IMR-90 (cell line): ENCODE data around the gene KRTAP5-6. TPM values are rescaled to one million over a fixed set of nuclear protein-coding genes. Genes with fewer than 3 reads are reported as not detected.

Source experiments
- ATAC-seq: fragments of 200-7000 bp; cut with Tn5 transposase; 2 replicates; pipeline ENCODE4 v1.9.1; 2020; ENCODE audit warnings: low read depth, mild to moderate bottlenecking, moderate library complexity
- BruUV-seq: library from RNA; stranded (reverse); fragments of 400-500 nt; replicated peaks from 2 replicates; lab custom pipeline; 2021; lab: Mats Ljungman, UMichigan
- CTCF ChIA-PET: fragments of 300-600 bp; formaldehyde crosslinking; extraction: SDS; loops from one replicate; lab custom pipeline; 2021; ENCODE audit warnings: antibody characterized with exemption; lab: Yijun Ruan, JAX
- POLR2A ChIA-PET: fragments of 300-600 bp; sonication (Branson Sonifier 250); formaldehyde crosslinking; loops from one replicate; lab custom pipeline; 2022; ENCODE audit warnings: antibody characterized with exemption; ENCODE audit not compliant: unreplicated experiment; lab: Charles Lee
- DNase-seq: peaks from one replicate; pipeline ENCODE4 v3.0.0; 2013
- H2AFZ ChIP-seq: replicated peaks from 2 replicates; pipeline ENCODE3; 2013; ENCODE audit warnings: low read length, mild to moderate bottlenecking; ENCODE audit not compliant: poor library complexity
- H2AK5ac ChIP-seq: 2 replicates; pipeline ENCODE4 v1.6.1; 2013; ENCODE audit warnings: low read depth, low read length, inconsistent platforms
- H2AK9ac ChIP-seq: replicated peaks from 2 replicates; pipeline ENCODE3; 2013; ENCODE audit warnings: mild to moderate bottlenecking, low read depth, low read length, moderate library complexity; ENCODE audit not compliant: poor library complexity
- H2BK120ac ChIP-seq: 2 replicates; pipeline ENCODE4 v1.6.1; 2013; ENCODE audit warnings: low read depth, low read length, inconsistent platforms
- H2BK15ac ChIP-seq: 3 replicates; pipeline ENCODE4 v1.6.1; 2013; ENCODE audit warnings: low read depth, low read length, inconsistent platforms
- H2BK20ac ChIP-seq: 2 replicates; pipeline ENCODE4 v1.6.1; 2013; ENCODE audit warnings: low read depth, mild to moderate bottlenecking, inconsistent platforms, low read length, moderate library complexity
- H2BK5ac ChIP-seq: 2 replicates; pipeline ENCODE4 v1.6.1; 2013; ENCODE audit warnings: mild to moderate bottlenecking, low read depth, low read length, inconsistent platforms; ENCODE audit not compliant: poor library complexity, severe bottlenecking
- H3K14ac ChIP-seq: replicated peaks from 2 replicates; pipeline ENCODE4 v1.6.1; 2013; ENCODE audit warnings: low read depth, low read length, inconsistent platforms
- H3K18ac ChIP-seq: 2 replicates; pipeline ENCODE4 v1.6.1; 2013; ENCODE audit warnings: low read depth, low read length, control low read depth
- H3K23ac ChIP-seq: 2 replicates; pipeline ENCODE4 v1.6.1; 2013; ENCODE audit warnings: low read depth, low read length, inconsistent platforms
- H3K27ac ChIP-seq: 2 replicates; pipeline ENCODE4 v1.5.1; 2013; ENCODE audit warnings: mild to moderate bottlenecking, control low read depth, low read length; ENCODE audit not compliant: insufficient read depth
- H3K27me3 ChIP-seq: 2 replicates; pipeline ENCODE4 v1.6.1; 2013; ENCODE audit warnings: low read length; ENCODE audit not compliant: control insufficient read depth, insufficient read depth
- H3K36me3 ChIP-seq: 2 replicates; pipeline ENCODE4 v1.6.1; 2013; ENCODE audit warnings: low read length, mixed read lengths; ENCODE audit not compliant: control insufficient read depth, insufficient read depth
- H3K4ac ChIP-seq: 2 replicates; pipeline ENCODE4 v1.6.1; 2013; ENCODE audit warnings: low read depth, low read length, inconsistent platforms
- H3K4me1 ChIP-seq: 2 replicates; pipeline ENCODE4 v1.6.1; 2013; ENCODE audit warnings: low read length, mixed read lengths; ENCODE audit not compliant: control insufficient read depth, insufficient read depth
- H3K4me2 ChIP-seq: 2 replicates; pipeline ENCODE4 v1.6.1; 2013; ENCODE audit warnings: low read depth, mild to moderate bottlenecking, control low read depth, low read length, moderate library complexity
- H3K4me3 ChIP-seq: 2 replicates; pipeline ENCODE4 v1.5.1; 2013; ENCODE audit warnings: low read depth, mild to moderate bottlenecking, control low read depth, low read length, moderate library complexity; ENCODE audit not compliant: insufficient read depth
- H3K56ac ChIP-seq: 2 replicates; pipeline ENCODE4 v1.6.1; 2013; ENCODE audit warnings: low read length, inconsistent platforms; ENCODE audit not compliant: insufficient read depth; ENCODE audit errors: extremely low read depth
- H3K79me1 ChIP-seq, 2 experiments: 2 replicates each; pipeline ENCODE4 v1.6.1; 2013; ENCODE audit warnings: low read length in 2 of 2, inconsistent platforms in 1 of 2, low read depth in 1 of 2
- H3K9ac ChIP-seq: 2 replicates; pipeline ENCODE4 v1.6.1; 2013; ENCODE audit warnings: low read depth, low read length, control low read depth
- H3K9me1 ChIP-seq: 2 replicates; pipeline ENCODE4 v1.6.1; 2013; ENCODE audit warnings: low read length, inconsistent platforms; ENCODE audit not compliant: insufficient read depth
- H3K9me3 ChIP-seq: 2 replicates; pipeline ENCODE4 v1.6.1; 2013; ENCODE audit warnings: low read length; ENCODE audit not compliant: control insufficient read depth, insufficient read depth
- H4K20me1 ChIP-seq: 2 replicates; pipeline ENCODE4 v1.6.1; 2013; ENCODE audit warnings: low read length, inconsistent platforms; ENCODE audit not compliant: insufficient read depth
- H4K5ac ChIP-seq: 2 replicates; pipeline ENCODE4 v1.6.1; 2013; ENCODE audit warnings: mild to moderate bottlenecking, low read depth, low read length, control low read depth
- H4K8ac ChIP-seq, 2 experiments: 2 replicates each; pipeline ENCODE4 v1.6.1; 2013; ENCODE audit warnings: low read depth in 2 of 2, low read length in 2 of 2, control low read depth in 1 of 2, inconsistent platforms in 1 of 2
- H4K91ac ChIP-seq: 2 replicates; pipeline ENCODE4 v1.6.1; 2013; ENCODE audit warnings: low read depth, low read length, inconsistent platforms; ENCODE audit not compliant: insufficient read depth
- CEBPB ChIP-seq: IDR thresholded peaks from 2 replicates; pipeline ENCODE4 v1.6.1; 2012; ENCODE audit warnings: low read depth, low read length, improper control_type of control experiment
- CTCF ChIP-seq: conservative IDR thresholded peaks from 2 replicates; pipeline ENCODE4 v1.5.1; 2012; ENCODE audit warnings: mild to moderate bottlenecking, low read depth, low read length, improper control_type of control experiment
- MAZ ChIP-seq: IDR thresholded peaks from 2 replicates; pipeline ENCODE4 v1.6.1; 2012; ENCODE audit warnings: low read depth, mild to moderate bottlenecking, low read length, improper control_type of control experiment, moderate library complexity, borderline replicate concordance
- RAD21 ChIP-seq: IDR thresholded peaks from 2 replicates; pipeline ENCODE4 v1.6.1; 2012; ENCODE audit warnings: low read length, improper control_type of control experiment
- RCOR1 ChIP-seq: IDR thresholded peaks from 2 replicates; pipeline ENCODE4 v1.6.1; 2012; ENCODE audit warnings: mild to moderate bottlenecking, low read length, improper control_type of control experiment; ENCODE audit not compliant: insufficient replicate concordance
- SMC3 ChIP-seq: fragments of 150-350 bp; IDR thresholded peaks from 2 replicates; pipeline ENCODE4 v1.6.1; 2016; ENCODE audit warnings: low read depth, mild to moderate bottlenecking, antibody characterized with exemption, low read length, moderate library complexity
- USF2 ChIP-seq: fragments of 150-350 bp; IDR thresholded peaks from 2 replicates; pipeline ENCODE4 v1.6.1; 2017; ENCODE audit warnings: mild to moderate bottlenecking, antibody characterized with exemption, low read length, low read depth
- WGBS, 2 experiments: methylation state at CpG; one replicate each; pipeline versions ENCODE4 v1.1.5 to v1.1.7; 2013; ENCODE audit warnings: missing lambda C conversion rate in 2 of 2; ENCODE audit not compliant: insufficient read length in 1 of 2; ENCODE audit errors: extremely low coverage in 2 of 2; 5-methylcytosine and 5-hydroxymethylcytosine counted together
- dilution Hi-C: fragments of 300-500 bp; cut with HindIII; formaldehyde crosslinking; loops from one replicate; pipeline ENCODE4 v1.14.3; 2018; ENCODE audit warnings: low sequenced_read_pairs; ENCODE audit not compliant: unreplicated experiment
- in situ Hi-C: fragments of 300-500 bp; cut with MboI; formaldehyde crosslinking; loops from 3 replicates; pipeline ENCODE4 v1.14.3; 2019; ENCODE audit warnings: low sequenced_read_pairs, inconsistent platforms, mixed read lengths
- intact Hi-C: fragments of 100-400 bp; cut with micrococcal nuclease; formaldehyde crosslinking; loops from 2 replicates; pipeline ENCODE4 v1.10.0; 2022
- polyA plus RNA-seq, 3 experiments: library from polyadenylated mRNA; depleted of rRNA; stranded (reverse); fragments of >200 nt; gene quantifications; 2 replicates each; pipeline ENCODE4 v1.2.3, GENCODE V29; 2012; ENCODE audit warnings: low replicate concordance in 1 of 3
- total RNA-seq: library from RNA; depleted of rRNA; stranded (reverse); fragments of >200 nt; gene quantifications from 2 replicates; pipeline ENCODE4 v1.2.3, GENCODE V29; 2012

The KRTAP5-6 gene
- total and polyA plus RNA-seq, 2 of the 4 experiments (the other 2 are of a cell fraction) = not detected

- H3K4me3 ChIP-seq = no peak overlapping the region
- intact Hi-C loops = loop anchor here (1.0 to 2.0 kb wide), 3 partner anchors 41 to 458 kb away; no protein-coding TSS in a partner anchor
- peak overlapping the region; percentile 14; the same call in 1 of the 2 replicates for H3K4ac ChIP-seq
- H2AFZ ChIP-seq = peak overlapping the region; percentile 87
- H2BK5ac ChIP-seq = no peak overlapping the region
- H2BK15ac ChIP-seq = no peak overlapping the region
- no peaks in the 10 kb centered on the region; the same call in 1 of the 2 replicates for H3K9me3 ChIP-seq
- H2BK120ac ChIP-seq = no peak overlapping the region
- H4K91ac ChIP-seq = no peak overlapping the region
- peak overlapping the region; percentile 72 to 81; a peak in 3 of 4 replicates for H4K8ac ChIP-seq
- H2AK5ac ChIP-seq = no peak overlapping the region
- no peak overlapping the region for H3K27ac ChIP-seq
- ATAC-seq = peak; percentile 82
- no peaks in the 10 kb centered on the region for H3K36me3 ChIP-seq
- no peak overlapping the region for H3K56ac ChIP-seq
- no peaks in the 10 kb centered on the region for H3K9me1 ChIP-seq
- H3K27me3 ChIP-seq = peaks cover 57% of the 10 kb centered on the region
- dilution Hi-C loops = no loop called here
- H3K4me1 ChIP-seq = peaks cover 1% of the 10 kb centered on the region; the same call in 1 of the 2 replicates
- H2BK20ac ChIP-seq = no peak overlapping the region
- no TSS peak for BruUV-seq
- peak; percentile 55 for DNase-seq
- H3K79me1 ChIP-seq = no peaks in the 10 kb centered on the region
- H4K5ac ChIP-seq = peak overlapping the region; percentile 59
- CTCF ChIA-PET = interaction anchor here (0.6 to 3.2 kb wide), 17 partner anchors 11 to 463 kb away, joined by 3 to 54 read pairs (median 4); partner anchors contain the start of genes H19 and SYT8
- H4K20me1 ChIP-seq = no peaks in the 10 kb centered on the region
- in situ Hi-C loops = no loop called here
- 0% methylated on average over 1 of the region's 37 CpGs; no CpG with 5 or more reads in 1 of the 2 experiments for WGBS, 2 experiments
- peak overlapping the region; percentile 56 for H2AK9ac ChIP-seq
- no peak overlapping the region for H3K23ac ChIP-seq
- H3K9ac ChIP-seq = peak overlapping the region; percentile 22
- POLR2A ChIA-PET = no interaction called here
- TF ChIP-seq MAZ (peak; percentile 52; the same call in 1 of the 2 replicates), RAD21 (peak; percentile 75), USF2 (no peak), CTCF (peak; percentile 88), SMC3 (peak; percentile 91), CEBPB (no peak), RCOR1 (no peak)
- no peak overlapping the region for H3K14ac ChIP-seq
- H3K4me2 ChIP-seq = peak overlapping the region; percentile 54; the same call in 1 of the 2 replicates
- H3K18ac ChIP-seq = no peak overlapping the region
Measured at GRCh38 chr11:1693327-1694063, 3.5 kb upstream of the KRTAP5-6 start.
